Immature natural killer cell (primary cell): ENCODE data around the gene KIAA1755. TPM values are rescaled to one million over a fixed set of nuclear protein-coding genes. Genes with fewer than 3 reads are reported as not detected.

Source experiments
- DNase-seq, 3 donors: peaks; one replicate each; pipeline ENCODE4 v3.0.0; 2022; ENCODE audit warnings: mixed read lengths in 1 of 3
- H3K27ac Mint-ChIP-seq, 6 donors: one replicate each; pipeline ENCODE4 v1.8.0; 2020; ENCODE audit warnings: mixed read lengths in 6 of 6, mild to moderate bottlenecking in 5 of 6, inconsistent platforms in 4 of 6, moderate library complexity in 3 of 6
- H3K27me3 Mint-ChIP-seq, 3 donors: one replicate each; pipeline ENCODE4 v1.8.0; 2020 to 2021; ENCODE audit warnings: low read depth in 3 of 3, mild to moderate bottlenecking in 3 of 3, mixed read lengths in 3 of 3, moderate library complexity in 3 of 3, inconsistent platforms in 1 of 3
- H3K36me3 Mint-ChIP-seq, 3 donors: one replicate each; pipeline ENCODE4 v1.8.0; 2020; ENCODE audit warnings: mixed read lengths in 3 of 3, inconsistent platforms in 2 of 3, mild to moderate bottlenecking in 2 of 3
- H3K4me1 Mint-ChIP-seq, 2 donors: one replicate each; pipeline ENCODE4 v1.8.0; 2020; ENCODE audit warnings: inconsistent platforms in 2 of 2, mild to moderate bottlenecking in 2 of 2, mixed read lengths in 2 of 2, moderate library complexity in 1 of 2
- H3K4me3 Mint-ChIP-seq, 5 donors: one replicate each; pipeline ENCODE4 v1.8.0; 2020; ENCODE audit warnings: mild to moderate bottlenecking in 5 of 5, mixed read lengths in 5 of 5, inconsistent platforms in 3 of 5, moderate library complexity in 3 of 5
- H3K9me3 Mint-ChIP-seq, 6 donors: one replicate each; pipeline ENCODE4 v1.8.0; 2020; ENCODE audit warnings: mild to moderate bottlenecking in 6 of 6, mixed read lengths in 6 of 6, inconsistent platforms in 4 of 6, moderate library complexity in 3 of 6
- polyA plus RNA-seq, 3 donors: library from polyadenylated mRNA; unstranded; fragments of 300-500 nt; fragmentation: Illumina TruSeq; gene quantifications; one replicate each; pipeline ENCODE4 v1.2.3, GENCODE V29; 2021

KIAA1755 gene
- polyA plus RNA-seq, 3 donors from 2014 or later = not detected

GRCh38 chr20:38210741-38211140 lies 49.8 kb downstream of the KIAA1755 start:
- no peak overlapping the region for H3K27ac Mint-ChIP-seq
- H3K9me3 Mint-ChIP-seq = no peaks in the 10 kb centered on the region
- H3K4me3 Mint-ChIP-seq = no peak overlapping the region
- no peaks in the 10 kb centered on the region for H3K4me1 Mint-ChIP-seq
- no peaks in the 10 kb centered on the region for H3K36me3 Mint-ChIP-seq
- peaks cover 0 to 5% (median 2%) of the 10 kb centered on the region in 3 donors for H3K27me3 Mint-ChIP-seq
- DNase-seq = no peak

- Mint-ChIP-seq H3K4me1 (no peaks in the 10 kb centered on the region), H3K27me3 (peaks cover 0 to 5% (median 2%) of the 10 kb centered on the region in 3 donors), H3K9me3 (no peaks in the 10 kb centered on the region), H3K4me3 (no peak overlapping the region), H3K36me3 (no peaks in the 10 kb centered on the region), H3K27ac (no peak overlapping the region)
- DNase-seq = no peak
Measured at GRCh38 chr20:38209736-38210405, 50.7 kb downstream of the KIAA1755 start.

GRCh38 chr20:38209054-38209675 lies 51.4 kb downstream of the KIAA1755 start:
- Mint-ChIP-seq H3K27ac (no peak overlapping the region), H3K27me3 (peaks cover 0 to 5% (median 2%) of the 10 kb centered on the region in 3 donors), H3K4me1 (no peaks in the 10 kb centered on the region), H3K4me3 (no peak overlapping the region), H3K9me3 (no peaks in the 10 kb centered on the region), H3K36me3 (no peaks in the 10 kb centered on the region)
- DNase-seq = no peak

GRCh38 chr20:38208523-38208922 lies 52.0 kb downstream of the KIAA1755 start:
- Mint-ChIP-seq H3K4me3 (no peak overlapping the region), H3K27ac (no peak overlapping the region), H3K36me3 (no peaks in the 10 kb centered on the region), H3K4me1 (no peaks in the 10 kb centered on the region), H3K27me3 (peaks cover 0 to 3% (median 2%) of the 10 kb centered on the region in 3 donors), H3K9me3 (no peaks in the 10 kb centered on the region)
- no peak for DNase-seq

- Mint-ChIP-seq H3K4me3 (no peak overlapping the region), H3K27ac (no peak overlapping the region), H3K9me3 (no peaks in the 10 kb centered on the region), H3K4me1 (no peaks in the 10 kb centered on the region), H3K27me3 (peaks cover 0 to 3% (median 2%) of the 10 kb centered on the region in 3 donors), H3K36me3 (no peaks in the 10 kb centered on the region)
- DNase-seq = no peak
Measured at GRCh38 chr20:38208088-38208487, 52.4 kb downstream of the KIAA1755 start.

GRCh38 chr20:38207621-38208020 lies 52.9 kb downstream of the KIAA1755 start:
- no peaks in the 10 kb centered on the region for H3K4me1 Mint-ChIP-seq
- no peak for DNase-seq
- no peaks in the 10 kb centered on the region for H3K9me3 Mint-ChIP-seq
- H3K27me3 Mint-ChIP-seq = peaks cover 0 to 3% (median 2%) of the 10 kb centered on the region in 3 donors
- H3K4me3 Mint-ChIP-seq = no peak overlapping the region
- H3K27ac Mint-ChIP-seq = no peak overlapping the region
- H3K36me3 Mint-ChIP-seq = no peaks in the 10 kb centered on the region

GRCh38 chr20:38205001-38205400 lies 55.5 kb downstream of the KIAA1755 start:
- H3K27me3 Mint-ChIP-seq = no peaks in the 10 kb centered on the region
- H3K36me3 Mint-ChIP-seq = no peaks in the 10 kb centered on the region
- DNase-seq = no peak
- H3K4me3 Mint-ChIP-seq = no peak overlapping the region
- H3K27ac Mint-ChIP-seq = no peak overlapping the region
- no peaks in the 10 kb centered on the region for H3K9me3 Mint-ChIP-seq
- H3K4me1 Mint-ChIP-seq = no peaks in the 10 kb centered on the region

GRCh38 chr20:38203981-38204357 lies 56.6 kb downstream of the KIAA1755 start:
- no peak overlapping the region for H3K27ac Mint-ChIP-seq
- no peak for DNase-seq
- H3K4me3 Mint-ChIP-seq = no peak overlapping the region
- H3K36me3 Mint-ChIP-seq = no peaks in the 10 kb centered on the region
- H3K4me1 Mint-ChIP-seq = no peaks in the 10 kb centered on the region
- no peaks in the 10 kb centered on the region for H3K27me3 Mint-ChIP-seq
- no peaks in the 10 kb centered on the region for H3K9me3 Mint-ChIP-seq

- H3K9me3 Mint-ChIP-seq = no peaks in the 10 kb centered on the region
- H3K4me3 Mint-ChIP-seq = no peak overlapping the region
- H3K36me3 Mint-ChIP-seq = no peaks in the 10 kb centered on the region
- H3K27ac Mint-ChIP-seq = no peak overlapping the region
- no peak for DNase-seq
- no peaks in the 10 kb centered on the region for H3K4me1 Mint-ChIP-seq
- H3K27me3 Mint-ChIP-seq = peaks cover 0 to 1% (median 0%) of the 10 kb centered on the region in 3 donors
Measured at GRCh38 chr20:38203337-38203980, 57.1 kb downstream of the KIAA1755 start.

GRCh38 chr20:38202982-38203293 lies 57.6 kb downstream of the KIAA1755 start:
- H3K4me1 Mint-ChIP-seq = no peaks in the 10 kb centered on the region
- H3K4me3 Mint-ChIP-seq = no peak overlapping the region
- H3K27me3 Mint-ChIP-seq = peaks cover 0 to 1% (median 0%) of the 10 kb centered on the region in 3 donors
- H3K27ac Mint-ChIP-seq = no peak overlapping the region
- H3K9me3 Mint-ChIP-seq = no peaks in the 10 kb centered on the region
- no peak for DNase-seq
- H3K36me3 Mint-ChIP-seq = no peaks in the 10 kb centered on the region

- no peaks in the 10 kb centered on the region for H3K9me3 Mint-ChIP-seq
- no peak for DNase-seq
- peaks cover 0 to 1% (median 0%) of the 10 kb centered on the region in 3 donors for H3K27me3 Mint-ChIP-seq
- H3K27ac Mint-ChIP-seq = no peak overlapping the region
- no peaks in the 10 kb centered on the region for H3K4me1 Mint-ChIP-seq
- no peaks in the 10 kb centered on the region for H3K36me3 Mint-ChIP-seq
- no peak overlapping the region for H3K4me3 Mint-ChIP-seq
Measured at GRCh38 chr20:38202153-38202981, 58.2 kb downstream of the KIAA1755 start.

- H3K4me3 Mint-ChIP-seq = no peak overlapping the region
- no peak for DNase-seq
- H3K27me3 Mint-ChIP-seq = peaks cover 0 to 1% (median 0%) of the 10 kb centered on the region in 3 donors
- no peak overlapping the region for H3K27ac Mint-ChIP-seq
- H3K9me3 Mint-ChIP-seq = no peaks in the 10 kb centered on the region
- no peaks in the 10 kb centered on the region for H3K36me3 Mint-ChIP-seq
- no peaks in the 10 kb centered on the region for H3K4me1 Mint-ChIP-seq
Measured at GRCh38 chr20:38201356-38201755, 59.2 kb downstream of the KIAA1755 start.

- DNase-seq = no peak
- Mint-ChIP-seq H3K4me3 (no peak overlapping the region), H3K36me3 (no peaks in the 10 kb centered on the region), H3K4me1 (no peaks in the 10 kb centered on the region), H3K27me3 (peaks cover 0 to 2% (median 1%) of the 10 kb centered on the region in 3 donors), H3K9me3 (no peaks in the 10 kb centered on the region), H3K27ac (no peak overlapping the region)
Measured at GRCh38 chr20:38200646-38201045, 59.9 kb downstream of the KIAA1755 start.
